Measurements from ENCODE around the gene PEAK1. TPM values are rescaled to one million over a fixed set of nuclear protein-coding genes. Genes with fewer than 3 reads are reported as not detected.

PEAK1 gene
- total RNA-seq, 4 donors from 2014 or later: 51.1 to 82.2 (median 58.1) TPM

- Histone ChIP-seq H3K4me1 (peaks cover 13 to 63% (median 52%) of the 10 kb centered on the region in 4 donors), H3K4me3 (peak overlapping the region; percentile 47 to 98 (median 94)), H3K27ac (peak overlapping the region; percentile 96 to 99 (median 98)), H3K27me3 (no peaks in the 10 kb centered on the region), H3K9me3 (no peaks in the 10 kb centered on the region), H3K36me3 (no peaks in the 10 kb centered on the region)
- intact Hi-C loops (cut with DNase I; ENCODE audit: low total_unique reads) (no loop called here), in situ Hi-C loops (cut with MboI; ENCODE audit: low pct_ligation_motif_present in 1 of 4, low pct_unique_long_range_greater_than_20kb in 1 of 4, low sequenced_read_pairs in 3 of 4) (no loop called here)
- TF ChIP-seq CTCF (IDR thresholded peaks at IDR 0.05) (no peak), POLR2A (IDR thresholded peaks at IDR 0.05) (peak; percentile 79), POLR2AphosphoS5 (IDR thresholded peaks at IDR 0.05) (peak in 2 of 3 donors; percentile 55 to 75)
- WGBS, 2 donors (ENCODE audit: low coverage in 1 of 2): 25 to 26% methylated on average over 7 to 13 of the region's 13 CpGs
- DNase-seq: peak; percentile 69
Observed at GRCh38 chr15:77069521-77070121, 350.3 kb downstream of the PEAK1 start.

GRCh38 chr15:77068633-77069032 is 351.3 kb downstream of the PEAK1 start:
- Histone ChIP-seq H3K4me3 (peak overlapping the region in 1 of 4 donors; percentile 97), H3K9me3 (no peaks in the 10 kb centered on the region), H3K27me3 (no peaks in the 10 kb centered on the region), H3K27ac (peak overlapping the region; percentile 96 to 99 (median 98)), H3K4me1 (peaks cover 13 to 73% (median 60%) of the 10 kb centered on the region in 4 donors), H3K36me3 (no peaks in the 10 kb centered on the region)
- 62 to 65% methylated on average over 4 to 7 of the region's 7 CpGs for WGBS, 2 donors (ENCODE audit: low coverage in 1 of 2)
- no peak for DNase-seq
- in situ Hi-C loops (cut with MboI; ENCODE audit: low pct_ligation_motif_present in 1 of 4, low pct_unique_long_range_greater_than_20kb in 1 of 4, low sequenced_read_pairs in 3 of 4) (no loop called here), intact Hi-C loops (cut with DNase I; ENCODE audit: low total_unique reads) (no loop called here)
- TF ChIP-seq POLR2AphosphoS5 (IDR thresholded peaks at IDR 0.05) (no peak), POLR2A (IDR thresholded peaks at IDR 0.05) (no peak), EP300 (IDR thresholded peaks at IDR 0.05; ENCODE audit: low read depth) (no peak), CTCF (IDR thresholded peaks at IDR 0.05) (no peak)

- Histone ChIP-seq H3K27me3 (no peaks in the 10 kb centered on the region), H3K9me3 (no peaks in the 10 kb centered on the region), H3K4me1 (peaks cover 13 to 81% (median 63%) of the 10 kb centered on the region in 4 donors), H3K27ac (peak overlapping the region; percentile 96 to 99 (median 98)), H3K36me3 (no peaks in the 10 kb centered on the region), H3K4me3 (peak overlapping the region in 1 of 4 donors; percentile 97)
- intact Hi-C loops (cut with DNase I; ENCODE audit: low total_unique reads) (no loop called here), in situ Hi-C loops (cut with MboI; ENCODE audit: low pct_ligation_motif_present in 1 of 4, low pct_unique_long_range_greater_than_20kb in 1 of 4, low sequenced_read_pairs in 3 of 4) (no loop called here)
- 35 to 37% methylated on average over 2 to 3 of the region's 3 CpGs for WGBS, 2 donors (ENCODE audit: low coverage in 1 of 2)
- peak; percentile 37 for DNase-seq
- peak in 2 of 3 donors; percentile 23 to 25 for TF ChIP-seq POLR2AphosphoS5 (IDR thresholded peaks at IDR 0.05)
- TF ChIP-seq CTCF (IDR thresholded peaks at IDR 0.05): no peak
- TF ChIP-seq POLR2A (IDR thresholded peaks at IDR 0.05): peak; percentile 39
- TF ChIP-seq EP300 (IDR thresholded peaks at IDR 0.05; ENCODE audit: low read depth): no peak
Observed at GRCh38 chr15:77067691-77068367, 352.1 kb downstream of the PEAK1 start.

GRCh38 chr15:77066971-77067690 is 352.8 kb downstream of the PEAK1 start:
- WGBS, 2 donors (ENCODE audit: low coverage in 1 of 2): 39 to 44% methylated on average over 2 to 3 of the region's 3 CpGs
- H3K27me3 ChIP-seq: no peaks in the 10 kb centered on the region
- in situ Hi-C loops (cut with MboI; ENCODE audit: low pct_ligation_motif_present in 1 of 4, low pct_unique_long_range_greater_than_20kb in 1 of 4, low sequenced_read_pairs in 3 of 4): no loop called here
- peak overlapping the region in 1 of 4 donors; percentile 97 for H3K4me3 ChIP-seq
- H3K27ac ChIP-seq: peak overlapping the region; percentile 96 to 99 (median 98)
- intact Hi-C loops (cut with DNase I; ENCODE audit: low total_unique reads): no loop called here
- H3K9me3 ChIP-seq: no peaks in the 10 kb centered on the region
- peaks cover 13 to 85% (median 63%) of the 10 kb centered on the region in 4 donors for H3K4me1 ChIP-seq
- no peaks in the 10 kb centered on the region for H3K36me3 ChIP-seq
- no peak for TF ChIP-seq POLR2A (IDR thresholded peaks at IDR 0.05)
- TF ChIP-seq POLR2AphosphoS5 (IDR thresholded peaks at IDR 0.05): peak in 2 of 3 donors; percentile 58 to 64
- TF ChIP-seq EP300 (IDR thresholded peaks at IDR 0.05; ENCODE audit: low read depth): peak; percentile 46
- no peak for TF ChIP-seq CTCF (IDR thresholded peaks at IDR 0.05)
- DNase-seq: no peak
